Hepatocyte (in vitro differentiated cells): ENCODE data around the gene KDM6B. TPM values are rescaled to one million over a fixed set of nuclear protein-coding genes. Genes with fewer than 3 reads are reported as not detected.

ENCODE experiments used
- DNase-seq: peaks from one replicate; pipeline ENCODE4 v3.0.0-alpha.2; 2016; ENCODE audit warnings: low spot score
- H2AFZ ChIP-seq: fragments of 200-600 bp; sonication (generic); 2 replicates; pipeline ENCODE4 v1.6.0; 2016; ENCODE audit warnings: antibody characterized with exemption, mild to moderate bottlenecking
- H3K27ac ChIP-seq: fragments of 200-600 bp; sonication (generic); 2 replicates; pipeline ENCODE4 v1.5.1; 2016; ENCODE audit warnings: mild to moderate bottlenecking
- H3K27me3 ChIP-seq: fragments of 200-600 bp; sonication (generic); 2 replicates; pipeline ENCODE4 v1.6.1; 2016
- H3K36me3 ChIP-seq: fragments of 200-600 bp; sonication (generic); replicated peaks from 2 replicates; pipeline ENCODE4 v1.5.1; 2016; ENCODE audit warnings: low read depth; ENCODE audit not compliant: insufficient read depth
- H3K4me1 ChIP-seq: fragments of 200-600 bp; sonication (generic); 2 replicates; pipeline ENCODE4 v1.5.1; 2016; ENCODE audit warnings: mild to moderate bottlenecking, moderate library complexity; ENCODE audit not compliant: insufficient read depth
- H3K4me2 ChIP-seq: fragments of 200-600 bp; sonication (generic); 2 replicates; pipeline ENCODE4 v1.6.0; 2016
- H3K4me3 ChIP-seq: fragments of 200-600 bp; sonication (generic); 2 replicates; pipeline ENCODE4 v1.5.1; 2016; ENCODE audit warnings: mild to moderate bottlenecking
- H3K79me2 ChIP-seq: fragments of 200-600 bp; sonication (generic); 2 replicates; pipeline ENCODE4 v1.6.0; 2017; ENCODE audit warnings: mild to moderate bottlenecking
- H3K9me2 ChIP-seq: fragments of 200-600 bp; sonication (generic); replicated peaks from 2 replicates; pipeline ENCODE4 v1.6.0; 2017; ENCODE audit warnings: mild to moderate bottlenecking; ENCODE audit not compliant: insufficient read depth
- H3K9me3 ChIP-seq: fragments of 200-600 bp; sonication (generic); 2 replicates; pipeline ENCODE4 v1.5.1; 2016; ENCODE audit warnings: low read depth, mild to moderate bottlenecking
- H4K20me1 ChIP-seq: fragments of 200-600 bp; sonication (generic); 2 replicates; pipeline ENCODE4 v1.6.0; 2016; ENCODE audit warnings: mild to moderate bottlenecking; ENCODE audit not compliant: insufficient read depth, poor library complexity, severe bottlenecking
- EZH2 ChIP-seq: fragments of 200-600 bp; sonication (generic); IDR thresholded peaks from 2 replicates; pipeline ENCODE4 v1.6.1; 2016; ENCODE audit warnings: antibody characterized with exemption, mild to moderate bottlenecking, borderline replicate concordance
- EZH2phosphoT487 ChIP-seq: fragments of 200-600 bp; sonication (generic); IDR thresholded peaks from one replicate; pipeline ENCODE4 v1.6.1; 2018; ENCODE audit warnings: antibody characterized with exemption, mild to moderate bottlenecking, low read depth, moderate library complexity; ENCODE audit not compliant: unreplicated experiment, severe bottlenecking
- WGBS: methylation state at CpG from one replicate; pipeline ENCODE4 v1.1.6; 2016; ENCODE audit warnings: low lambda C conversion rate; ENCODE audit errors: missing lambda C conversion rate; 5-methylcytosine and 5-hydroxymethylcytosine counted together
- polyA plus RNA-seq: library from polyadenylated mRNA; unstranded; fragments of >200 nt; fragmentation: Nextera tagmentation; extraction: Ambion mirVana; gene quantifications from 2 replicates; pipeline ENCODE4 v1.2.1, GENCODE V29; 2016
- total RNA-seq: library from RNA; depleted of rRNA; stranded (reverse); fragments of >200 nt; gene quantifications from 2 replicates; pipeline ENCODE4 v1.2.3, GENCODE V29; 2014
- TF ChIP-seq, protein P1 (sequence below): fragments of 200-600 bp; sonication (generic); IDR thresholded peaks from 2 replicates; pipeline ENCODE4 v1.5.1; 2016; ENCODE audit warnings: antibody characterized with exemption, mild to moderate bottlenecking; ENCODE audit not compliant: poor library complexity

The KDM6B gene
- total and polyA plus RNA-seq, 2 experiments from 2014 or later = 5.9 to 10.2 TPM

- H3K9me2 ChIP-seq = no peaks in the 10 kb centered on the region
- H3K4me1 ChIP-seq = peaks cover 34% of the 10 kb centered on the region
- peaks cover 31% of the 10 kb centered on the region for H4K20me1 ChIP-seq
- H3K27ac ChIP-seq = peak within 1 kb of the TSS; percentile 91
- TF ChIP-seq, protein P1, sequence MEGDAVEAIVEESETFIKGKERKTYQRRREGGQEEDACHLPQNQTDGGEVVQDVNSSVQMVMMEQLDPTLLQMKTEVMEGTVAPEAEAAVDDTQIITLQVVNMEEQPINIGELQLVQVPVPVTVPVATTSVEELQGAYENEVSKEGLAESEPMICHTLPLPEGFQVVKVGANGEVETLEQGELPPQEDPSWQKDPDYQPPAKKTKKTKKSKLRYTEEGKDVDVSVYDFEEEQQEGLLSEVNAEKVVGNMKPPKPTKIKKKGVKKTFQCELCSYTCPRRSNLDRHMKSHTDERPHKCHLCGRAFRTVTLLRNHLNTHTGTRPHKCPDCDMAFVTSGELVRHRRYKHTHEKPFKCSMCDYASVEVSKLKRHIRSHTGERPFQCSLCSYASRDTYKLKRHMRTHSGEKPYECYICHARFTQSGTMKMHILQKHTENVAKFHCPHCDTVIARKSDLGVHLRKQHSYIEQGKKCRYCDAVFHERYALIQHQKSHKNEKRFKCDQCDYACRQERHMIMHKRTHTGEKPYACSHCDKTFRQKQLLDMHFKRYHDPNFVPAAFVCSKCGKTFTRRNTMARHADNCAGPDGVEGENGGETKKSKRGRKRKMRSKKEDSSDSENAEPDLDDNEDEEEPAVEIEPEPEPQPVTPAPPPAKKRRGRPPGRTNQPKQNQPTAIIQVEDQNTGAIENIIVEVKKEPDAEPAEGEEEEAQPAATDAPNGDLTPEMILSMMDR = no peak
- TF ChIP-seq EZH2 = no peak
- TF ChIP-seq EZH2phosphoT487 = no peak
- 45% methylated on average over 48 of the region's 57 CpGs for WGBS
- peaks cover 43% of the 10 kb centered on the region for H3K79me2 ChIP-seq
- H3K27me3 ChIP-seq = no peaks in the 10 kb centered on the region
- H3K4me3 ChIP-seq = no peak within 1 kb of the TSS
- no peaks in the 10 kb centered on the region for H3K9me3 ChIP-seq
- no peak within 1 kb of the TSS for H2AFZ ChIP-seq
- H3K36me3 ChIP-seq = no peaks in the 10 kb centered on the region
- H3K4me2 ChIP-seq = peak within 1 kb of the TSS; percentile 93
- DNase-seq = peak; percentile 46
Observed at GRCh38 chr17:7854851-7855659, 21.0 kb downstream of the KDM6B start, which contains the start of gene TMEM88. Gene TMEM88, plus strand, starts transcription at chr17:7855066. Its CDS starts 9 bp downstream, at chr17:7855075.

- Histone ChIP-seq H3K79me2 (peaks cover 40% of the 10 kb centered on the region), H3K27ac (peak overlapping the region; percentile 91), H3K4me1 (peaks cover 34% of the 10 kb centered on the region), H3K9me3 (no peaks in the 10 kb centered on the region), H3K27me3 (no peaks in the 10 kb centered on the region), H3K4me2 (peak overlapping the region; percentile 93), H4K20me1 (peaks cover 25% of the 10 kb centered on the region), H3K4me3 (no peak overlapping the region), H3K36me3 (no peaks in the 10 kb centered on the region), H3K9me2 (no peaks in the 10 kb centered on the region), H2AFZ (no peak overlapping the region)
- TF ChIP-seq, protein P1 = no peak
- TF ChIP-seq EZH2phosphoT487 (no peak), EZH2 (no peak)
- WGBS = 22% methylated on average over 15 of the region's 15 CpGs
- no peak for DNase-seq
Observed at GRCh38 chr17:7855660-7856010, 21.6 kb downstream of the KDM6B start.

GRCh38 chr17:7856011-7856810, 22.2 kb downstream of the KDM6B start:
- TF ChIP-seq EZH2 = no peak
- TF ChIP-seq, protein P1 = no peak
- no peak for TF ChIP-seq EZH2phosphoT487
- Histone ChIP-seq H3K36me3 (no peaks in the 10 kb centered on the region), H3K79me2 (peaks cover 44% of the 10 kb centered on the region), H2AFZ (no peak overlapping the region), H3K4me1 (peaks cover 34% of the 10 kb centered on the region), H3K4me3 (peak overlapping the region; percentile 42), H3K9me3 (no peaks in the 10 kb centered on the region), H3K27me3 (no peaks in the 10 kb centered on the region), H3K27ac (peak overlapping the region; percentile 91), H3K4me2 (peak overlapping the region; percentile 93), H3K9me2 (no peaks in the 10 kb centered on the region), H4K20me1 (peaks cover 20% of the 10 kb centered on the region)
- DNase-seq = peak; percentile 65
- WGBS = 17% methylated on average over 29 of the region's 29 CpGs
